A673 (cell line): ENCODE measurements around the gene WWP2.

Experiments used
- EZH2 ChIP-seq: fragments of 200-600 bp; sonication (generic); IDR thresholded peaks from 2 replicates; pipeline ENCODE4 v1.6.1; 2017; ENCODE audit warnings: borderline replicate concordance, low read depth, mild to moderate bottlenecking, mixed read lengths, antibody characterized with exemption, low read length; ENCODE audit not compliant: poor library complexity, severe bottlenecking
- TF ChIP-seq, protein P1 (sequence below): fragments of 300-800, 200-600 bp; sonication (generic); conservative IDR thresholded peaks from 2 replicates; pipeline ENCODE4 v1.5.1; 2017; ENCODE audit warnings: low read depth, mild to moderate bottlenecking, antibody characterized with exemption, low read length, moderate library complexity, mixed read lengths

- TF ChIP-seq, protein P1, sequence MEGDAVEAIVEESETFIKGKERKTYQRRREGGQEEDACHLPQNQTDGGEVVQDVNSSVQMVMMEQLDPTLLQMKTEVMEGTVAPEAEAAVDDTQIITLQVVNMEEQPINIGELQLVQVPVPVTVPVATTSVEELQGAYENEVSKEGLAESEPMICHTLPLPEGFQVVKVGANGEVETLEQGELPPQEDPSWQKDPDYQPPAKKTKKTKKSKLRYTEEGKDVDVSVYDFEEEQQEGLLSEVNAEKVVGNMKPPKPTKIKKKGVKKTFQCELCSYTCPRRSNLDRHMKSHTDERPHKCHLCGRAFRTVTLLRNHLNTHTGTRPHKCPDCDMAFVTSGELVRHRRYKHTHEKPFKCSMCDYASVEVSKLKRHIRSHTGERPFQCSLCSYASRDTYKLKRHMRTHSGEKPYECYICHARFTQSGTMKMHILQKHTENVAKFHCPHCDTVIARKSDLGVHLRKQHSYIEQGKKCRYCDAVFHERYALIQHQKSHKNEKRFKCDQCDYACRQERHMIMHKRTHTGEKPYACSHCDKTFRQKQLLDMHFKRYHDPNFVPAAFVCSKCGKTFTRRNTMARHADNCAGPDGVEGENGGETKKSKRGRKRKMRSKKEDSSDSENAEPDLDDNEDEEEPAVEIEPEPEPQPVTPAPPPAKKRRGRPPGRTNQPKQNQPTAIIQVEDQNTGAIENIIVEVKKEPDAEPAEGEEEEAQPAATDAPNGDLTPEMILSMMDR, result no peak
- TF ChIP-seq EZH2, result no peak
Observed at GRCh38 chr16:69848637-69849545, 86.8 kb downstream of the WWP2 start.
